NCI-H146 (cell line): ENCODE results near the gene TSHB.
"Not testable (repeated sequence)": the region's sequence is repeated elsewhere in the genome, so short reads cannot be mapped to it uniquely, and the experiment has no call there.

ENCODE experiments used
- DNase-seq: peaks from one replicate; lab custom pipeline; 2025; lab: John Stamatoyannopoulos, UW

The TSHB gene

DNA sequence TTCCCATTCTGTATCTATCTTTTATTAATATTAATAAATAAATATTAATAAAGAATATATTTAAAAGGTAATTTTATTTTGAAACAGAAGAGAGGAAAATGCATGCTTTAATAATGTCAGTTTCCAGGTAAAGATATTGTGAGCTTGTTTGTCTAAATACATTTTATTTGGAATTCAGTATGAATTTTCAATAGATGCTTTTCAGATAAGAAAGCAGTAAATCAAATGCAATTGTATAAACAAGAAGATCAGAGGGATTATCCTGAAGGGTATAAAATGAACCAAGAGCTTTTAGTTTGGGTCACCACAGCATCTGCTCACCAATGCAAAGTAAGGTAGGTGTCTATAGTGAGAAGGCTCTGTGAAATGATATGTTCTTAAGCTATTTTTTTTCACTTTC lies at the start of gene TSHB:
Gene TSHB (plus strand): TSS at position 301 of the 400 bp plus-strand sequence. CDS start 3,537 bp downstream, outside the sequence.
- no peak for DNase-seq

DNA sequence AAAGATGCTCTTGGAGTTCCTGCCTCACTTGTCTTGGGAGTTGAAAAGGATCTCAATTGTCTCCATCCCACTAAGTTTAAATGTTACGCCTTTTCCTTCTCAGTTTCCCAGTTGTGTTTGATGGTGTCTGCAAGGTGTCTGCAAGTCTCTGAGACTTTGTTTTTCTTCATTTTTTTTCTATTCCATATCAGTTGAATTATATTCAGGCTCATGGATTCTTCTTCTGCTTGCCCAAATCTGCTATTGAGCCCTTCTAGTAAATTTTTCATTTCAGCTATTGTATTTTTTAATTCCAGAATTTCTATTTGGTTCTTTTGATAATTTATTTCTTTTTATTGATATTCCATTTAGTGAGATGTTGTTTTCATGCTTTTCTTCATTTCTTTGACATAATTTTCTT lies 47.4 kb upstream of the TSHB start:
- no peak for DNase-seq

DNA sequence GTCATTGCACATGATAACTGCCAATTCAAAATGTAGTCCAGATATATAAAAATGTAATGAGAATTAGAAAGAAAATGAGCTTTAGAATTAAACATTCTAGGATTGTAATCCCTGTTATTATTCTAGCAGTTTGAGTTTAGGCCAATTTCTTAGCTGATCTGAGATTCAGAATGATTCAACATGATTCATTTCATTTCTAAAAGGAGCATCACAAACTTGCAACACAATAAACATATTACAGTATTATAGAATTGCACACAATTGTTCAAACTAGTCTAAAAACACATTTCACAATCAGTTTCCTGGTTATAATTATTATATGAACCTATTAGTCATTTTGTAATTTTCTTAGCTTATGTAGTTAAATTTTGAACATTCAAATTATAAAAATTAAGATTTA lies 43.3 kb upstream of the TSHB start:
- DNase-seq = no peak

DNA sequence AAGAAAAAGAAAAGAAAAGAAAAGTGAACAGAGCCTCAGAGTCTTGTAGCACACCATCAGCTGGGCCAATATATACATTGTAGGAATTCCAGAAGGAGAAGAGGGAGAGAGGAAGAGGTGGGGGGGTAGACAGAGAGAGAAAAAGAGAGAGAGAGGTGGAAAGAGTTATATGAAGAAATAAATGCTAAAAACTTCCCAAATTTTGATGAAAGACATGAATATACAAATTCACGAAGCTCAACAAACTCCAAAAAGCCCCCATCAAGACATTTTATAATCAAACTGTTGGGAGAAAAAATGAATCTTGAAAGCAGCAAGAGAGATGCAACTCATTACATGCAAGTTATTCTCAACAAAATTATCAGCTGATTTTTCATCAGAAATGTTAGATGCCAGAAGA lies 41.5 kb upstream of the TSHB start:
- DNase-seq = no peak

DNA sequence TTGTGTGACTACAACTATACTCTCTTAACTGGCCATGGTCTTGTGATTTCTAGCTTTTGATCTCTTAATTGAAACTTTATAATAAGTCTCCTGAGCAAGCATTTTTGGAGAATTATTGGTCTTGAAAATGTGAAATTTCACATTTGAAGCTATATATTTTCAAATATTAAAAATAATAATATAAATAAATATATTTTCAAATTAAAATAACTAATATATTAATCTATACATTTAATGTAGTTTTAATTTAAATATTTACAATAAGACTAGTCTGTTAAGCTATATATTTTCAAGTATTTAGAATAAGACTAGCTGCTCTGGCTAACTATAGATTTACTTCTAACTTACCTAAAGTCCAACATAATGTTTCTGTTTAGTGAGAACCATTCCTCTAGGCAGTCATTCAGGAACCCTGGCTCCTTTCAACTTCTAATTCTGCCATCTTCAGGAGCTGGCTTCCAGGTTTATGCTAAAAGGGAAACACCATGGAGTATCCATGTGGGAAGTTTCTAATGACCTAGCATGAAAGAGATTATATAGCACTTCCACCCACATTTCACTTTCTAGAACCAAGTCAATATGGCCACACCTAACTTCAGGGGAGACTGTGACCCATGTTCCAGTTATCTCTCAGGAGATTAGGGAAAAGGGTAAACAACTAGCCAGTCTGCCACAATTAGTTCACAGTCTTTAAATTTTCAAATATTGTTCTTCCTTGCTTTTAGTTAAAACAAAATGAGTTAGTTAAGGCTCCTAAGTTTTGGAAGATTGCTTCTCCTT lies 31.9 kb upstream of the TSHB start:
- no peak for DNase-seq

DNA sequence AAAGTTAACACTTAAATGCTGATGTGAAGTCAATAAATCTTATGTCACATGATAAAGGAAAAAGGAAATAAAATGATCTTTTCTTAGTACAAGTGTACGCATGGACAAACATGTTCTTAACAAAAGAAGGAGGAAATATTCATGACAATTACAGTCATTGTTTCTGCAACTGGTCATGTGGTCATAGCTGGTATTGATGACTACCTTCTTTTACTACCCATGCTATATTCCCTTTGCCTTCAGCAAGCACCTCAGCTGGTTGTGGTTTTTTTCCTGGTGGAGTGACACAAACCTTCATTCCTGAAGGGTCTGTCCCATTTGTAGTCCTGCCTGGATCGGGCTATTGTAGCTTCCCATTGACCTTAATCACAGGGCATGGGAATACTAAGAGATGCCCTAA lies 23.4 kb upstream of the TSHB start:
- no peak for DNase-seq

DNA sequence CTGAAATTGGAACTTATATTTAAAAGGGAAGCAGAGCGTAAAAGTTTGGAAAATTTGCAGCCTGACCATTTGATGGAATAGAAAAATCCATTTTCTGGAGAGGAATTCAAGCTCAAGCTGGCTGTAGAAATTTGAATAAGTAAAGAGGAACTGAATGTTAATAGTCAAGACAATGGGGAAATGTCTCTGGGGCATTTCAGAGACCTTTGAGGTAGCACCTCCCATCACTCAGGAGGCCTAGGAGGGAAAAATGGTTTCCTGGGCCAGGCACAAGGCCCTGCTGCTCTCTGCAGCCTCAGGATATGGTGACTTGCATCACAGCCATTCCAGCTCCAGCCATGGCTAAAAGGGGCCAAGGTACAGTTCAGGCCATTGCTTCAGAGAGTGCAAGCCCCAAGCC lies 17.6 kb upstream of the TSHB start:
- DNase-seq = no peak

DNA sequence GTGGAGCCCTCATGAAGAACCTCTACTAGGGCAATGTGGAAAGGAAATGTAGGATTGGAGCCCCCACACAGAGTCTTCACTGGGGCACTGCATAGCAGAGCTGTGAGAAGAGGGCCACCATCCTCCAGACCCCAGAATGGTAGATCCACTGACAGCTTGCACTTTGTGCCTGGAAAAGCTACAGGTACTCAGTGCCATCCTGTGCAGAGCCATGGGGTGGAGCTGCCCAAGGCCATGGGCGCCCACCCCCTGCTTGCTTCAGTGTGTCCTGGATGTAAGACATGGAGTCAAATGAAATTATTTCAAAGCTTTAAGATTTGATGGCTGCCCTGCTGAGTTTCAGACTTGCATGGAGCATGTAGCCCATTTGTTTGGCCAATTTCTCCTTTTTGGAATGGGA lies 17.2 kb upstream of the TSHB start:
- DNase-seq = no peak

DNA sequence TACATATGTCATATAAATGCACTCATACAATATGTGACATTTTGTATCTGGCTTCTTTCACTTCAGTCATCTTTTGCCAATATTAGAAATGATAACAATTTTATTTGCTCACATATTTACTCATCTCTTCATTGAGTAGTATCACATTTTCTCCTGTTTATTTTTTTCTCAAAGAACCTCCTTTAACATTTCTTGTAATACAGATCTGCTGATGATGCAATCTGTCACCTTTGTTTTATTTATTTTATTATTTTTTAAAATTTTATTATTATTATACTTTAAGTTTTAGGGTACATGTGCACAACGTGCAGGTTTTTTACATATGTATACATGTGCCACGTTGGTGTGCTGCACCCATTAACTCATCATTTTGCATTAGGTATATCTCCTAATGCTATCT lies 15.8 kb upstream of the TSHB start:
- DNase-seq = no peak

DNA sequence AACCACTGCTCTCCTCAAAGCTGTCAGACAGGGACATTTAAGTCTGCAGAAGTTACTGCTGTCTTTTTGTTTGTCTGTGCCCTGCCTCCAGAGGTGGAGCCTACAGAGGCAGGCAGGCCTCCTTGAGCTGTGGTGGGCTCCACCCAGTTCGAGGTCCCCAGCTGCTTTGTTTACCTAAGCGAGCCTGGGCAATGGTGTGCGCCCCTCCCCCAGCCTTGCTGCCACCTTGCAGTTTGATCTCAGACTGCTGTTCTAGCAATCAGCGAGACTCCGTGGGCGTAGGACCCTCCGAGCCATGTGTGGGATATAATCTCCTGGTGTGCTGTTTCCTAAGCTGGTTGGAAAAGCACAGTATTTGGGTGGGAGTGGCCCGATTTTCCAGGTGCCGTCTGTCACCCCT lies 10.1 kb upstream of the TSHB start:
- DNase-seq = not testable (repeated sequence)

DNA sequence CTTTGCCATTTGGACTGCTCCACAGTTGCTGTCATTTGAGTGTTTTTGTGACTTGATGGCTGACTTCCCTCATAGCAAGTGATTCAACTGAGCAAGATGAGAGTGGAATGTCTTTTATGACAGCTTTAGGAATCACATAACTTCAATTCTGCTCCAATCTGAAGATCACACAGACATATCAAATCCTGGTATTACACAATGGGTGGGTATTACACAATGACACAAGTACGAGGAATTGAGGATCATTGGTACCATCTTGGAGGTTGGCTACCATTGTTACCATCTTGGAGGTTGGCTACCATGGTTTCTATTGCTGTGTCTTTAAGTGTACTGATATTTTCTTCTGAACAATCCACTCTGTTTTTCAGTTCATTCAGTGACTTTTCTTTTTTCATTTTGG lies 8.5 kb upstream of the TSHB start:
- DNase-seq = no peak

DNA sequence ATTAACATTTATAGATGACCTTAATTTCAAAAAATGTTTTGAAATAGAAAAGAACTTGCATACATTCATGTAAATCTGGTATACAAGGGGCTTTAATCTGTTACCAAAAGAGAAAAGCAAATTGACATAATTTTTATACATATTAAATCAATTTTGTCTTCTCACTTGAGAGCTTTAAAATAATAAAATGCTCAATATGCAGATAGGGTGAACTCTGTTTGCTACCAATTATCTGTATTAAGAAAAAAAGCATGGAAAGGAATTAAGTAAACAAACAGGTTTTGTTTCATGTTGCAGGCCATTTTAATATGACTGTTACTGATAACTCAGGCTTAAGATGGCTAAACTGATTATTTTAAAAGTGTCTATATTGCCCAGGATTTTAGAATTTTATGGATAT lies 6.0 kb upstream of the TSHB start:
- no peak for DNase-seq

DNA sequence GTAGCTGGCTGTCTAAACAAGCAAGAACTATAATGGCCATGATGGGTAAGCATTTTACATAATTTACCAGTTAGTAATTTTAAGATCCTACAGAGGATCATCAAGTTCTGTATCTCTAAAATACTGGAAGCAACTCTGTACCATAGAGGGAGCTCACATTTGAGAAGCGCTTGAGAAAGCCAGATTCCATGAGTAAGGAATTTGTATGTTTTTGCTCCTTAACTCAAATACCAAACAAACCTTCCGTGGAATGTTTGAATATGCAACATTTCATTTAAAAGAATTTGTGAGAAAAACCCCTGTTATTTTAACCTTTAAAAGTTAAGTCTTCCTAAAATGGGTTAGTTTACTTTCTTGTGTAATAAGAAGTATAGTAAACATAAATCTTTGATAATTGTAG lies 2.0 kb downstream of the TSHB start:
- no peak for DNase-seq

DNA sequence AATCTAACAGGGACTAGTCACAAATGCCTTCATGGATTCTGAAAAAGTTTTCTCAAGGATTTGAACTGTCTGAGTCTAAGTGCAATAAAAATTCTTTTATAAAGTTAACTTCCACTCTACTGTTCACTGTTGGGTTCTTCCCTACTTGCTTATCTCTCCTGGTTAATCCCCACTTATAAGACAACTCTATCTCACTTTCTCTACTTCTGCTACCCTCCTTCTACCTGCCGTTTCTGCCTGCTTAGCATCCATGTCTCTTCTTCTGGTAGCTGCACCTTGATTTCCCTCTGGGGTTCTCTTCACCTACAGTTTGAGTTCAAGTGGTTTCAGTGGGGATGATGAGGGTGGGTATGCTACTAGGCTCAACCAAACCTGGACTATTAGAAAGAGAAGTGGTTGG lies 6.0 kb downstream of the TSHB start:
- no peak for DNase-seq

DNA sequence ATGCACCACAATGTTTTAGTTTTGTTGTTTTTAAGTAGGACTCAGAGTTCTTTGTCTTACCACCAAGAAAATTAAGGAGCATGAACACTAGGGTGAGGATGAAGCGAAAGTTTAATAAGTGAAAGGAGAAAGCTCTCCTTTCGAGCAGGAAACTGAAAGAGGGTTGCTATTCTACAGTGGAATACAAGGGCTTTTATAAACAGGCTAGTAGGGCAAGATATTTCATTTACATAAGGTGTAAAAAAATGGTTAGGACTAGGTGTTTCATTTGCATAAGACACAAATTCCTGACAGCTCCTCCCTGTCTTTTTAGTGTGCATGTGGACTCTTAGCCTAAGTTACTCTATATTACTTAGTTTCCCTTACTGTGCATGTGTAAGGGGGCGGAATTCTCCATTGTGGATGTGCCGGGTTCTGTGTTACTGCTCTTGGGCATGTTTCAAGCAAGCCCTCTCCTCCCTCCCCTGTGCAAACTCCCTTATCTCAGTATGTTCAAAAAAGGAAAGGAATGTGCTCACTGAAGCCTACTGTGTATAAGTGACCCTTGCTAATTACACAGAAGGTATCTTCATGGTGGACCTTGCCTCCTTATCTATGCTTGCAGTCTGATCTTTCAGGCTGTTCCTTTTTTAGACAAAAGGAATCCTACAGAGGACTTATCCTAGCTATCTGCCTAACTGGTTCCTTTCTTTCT lies 7.3 kb downstream of the TSHB start:
- DNase-seq = no peak

DNA sequence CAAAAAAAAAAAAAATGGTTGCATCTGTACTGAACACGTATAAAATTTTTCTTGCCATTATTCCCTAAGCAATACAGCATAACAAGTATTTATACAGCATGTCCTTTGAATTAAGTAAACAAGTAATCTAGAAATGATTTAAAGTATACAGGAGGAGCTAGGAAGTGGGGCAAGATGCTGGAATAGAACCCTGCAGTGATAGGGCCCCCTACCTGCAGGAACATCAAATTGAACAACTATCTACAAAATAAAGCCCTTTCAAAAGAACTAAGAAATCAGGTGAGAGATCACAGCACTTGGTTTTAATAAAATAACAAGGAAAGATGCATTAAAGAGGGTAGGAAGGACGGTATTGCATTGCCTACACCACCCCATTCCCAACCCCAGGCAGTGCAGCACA lies 10.9 kb downstream of the TSHB start:
- DNase-seq = no peak

DNA sequence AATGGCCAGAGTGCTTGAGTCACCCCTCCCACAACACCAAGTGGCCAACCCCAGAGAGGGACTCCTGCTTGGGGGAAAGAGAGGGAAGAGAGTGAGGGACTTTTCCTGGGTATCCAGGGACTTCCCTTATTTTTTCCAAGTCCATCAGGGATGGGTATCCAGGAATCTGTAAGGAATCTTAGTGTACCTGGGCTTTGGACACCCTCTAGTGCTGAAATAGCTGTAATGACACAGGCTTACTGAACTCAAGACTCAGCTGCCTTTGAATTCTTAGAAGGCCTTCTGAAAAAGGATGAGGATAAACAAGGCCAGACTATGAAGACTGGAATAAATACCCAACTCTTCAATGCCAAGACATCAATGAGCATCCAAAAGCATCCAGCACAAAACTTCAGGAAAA lies 12.0 kb downstream of the TSHB start:
- no peak for DNase-seq

DNA sequence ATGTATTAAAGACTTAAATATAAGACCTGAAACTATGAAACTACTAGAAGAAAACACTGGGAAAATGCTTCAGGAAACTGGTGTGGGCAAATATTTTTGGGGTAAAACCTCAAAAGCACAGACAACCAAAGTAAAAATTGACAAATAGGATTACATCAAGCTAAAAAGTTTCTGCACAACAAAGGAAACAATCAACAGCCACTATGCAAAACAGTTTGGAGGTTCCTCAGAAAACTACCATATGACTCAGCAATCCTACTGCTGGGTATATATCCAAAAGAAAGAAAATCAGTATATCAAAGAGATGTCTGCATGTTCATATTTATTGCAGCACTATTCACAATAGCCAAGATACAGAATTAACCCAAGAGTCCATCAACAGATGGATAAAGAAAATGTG lies 17.1 kb downstream of the TSHB start:
- DNase-seq = no peak

DNA sequence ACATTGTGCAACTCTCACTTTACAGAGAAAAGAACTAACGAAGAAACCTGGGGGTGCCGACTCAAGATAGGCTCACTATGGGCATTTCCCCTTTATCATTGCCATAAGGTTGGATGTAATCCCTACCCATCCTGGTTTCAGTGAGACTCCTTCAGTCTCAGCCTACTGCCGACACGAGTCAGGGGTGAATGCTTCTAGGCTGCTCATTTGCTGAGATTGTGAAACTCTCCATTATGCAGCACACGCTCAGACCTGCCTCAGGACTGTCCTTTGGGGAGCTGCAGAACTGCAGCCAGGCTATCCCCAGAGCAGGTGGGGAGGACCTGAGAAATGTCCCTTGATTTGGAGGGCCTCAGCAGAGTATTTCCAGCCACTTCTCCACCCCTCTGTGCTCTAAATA lies 22.2 kb downstream of the TSHB start:
- DNase-seq = no peak

DNA sequence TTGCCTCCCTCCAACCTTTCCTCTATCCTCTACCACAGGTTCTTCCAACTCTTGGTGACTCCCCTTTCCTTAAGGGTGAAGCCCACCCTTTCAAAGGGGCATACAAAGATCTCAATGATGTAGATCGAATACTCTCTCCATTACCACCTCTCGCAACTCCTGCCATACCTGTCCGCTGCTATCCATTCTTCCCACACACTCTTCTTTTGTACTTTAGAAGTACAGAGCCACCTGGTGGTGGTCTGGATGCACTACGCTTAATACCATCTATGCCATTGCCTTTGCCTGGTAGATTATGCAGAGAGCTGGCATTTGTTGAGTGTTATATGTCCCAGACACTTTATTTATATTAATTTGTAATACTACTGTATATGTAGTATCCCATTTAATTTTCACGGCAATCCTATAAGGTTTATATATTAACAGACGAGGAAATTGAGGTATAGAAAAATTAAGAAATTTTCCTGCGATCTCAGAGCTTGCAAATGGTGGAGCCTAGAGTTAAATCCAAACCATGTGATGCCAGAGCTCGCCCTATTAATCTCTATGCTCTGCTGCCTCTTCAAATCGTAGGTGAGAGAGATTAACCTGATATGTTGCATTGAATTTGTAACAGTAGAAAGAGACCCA lies 22.9 kb downstream of the TSHB start:
- DNase-seq = peak; percentile 63

DNA sequence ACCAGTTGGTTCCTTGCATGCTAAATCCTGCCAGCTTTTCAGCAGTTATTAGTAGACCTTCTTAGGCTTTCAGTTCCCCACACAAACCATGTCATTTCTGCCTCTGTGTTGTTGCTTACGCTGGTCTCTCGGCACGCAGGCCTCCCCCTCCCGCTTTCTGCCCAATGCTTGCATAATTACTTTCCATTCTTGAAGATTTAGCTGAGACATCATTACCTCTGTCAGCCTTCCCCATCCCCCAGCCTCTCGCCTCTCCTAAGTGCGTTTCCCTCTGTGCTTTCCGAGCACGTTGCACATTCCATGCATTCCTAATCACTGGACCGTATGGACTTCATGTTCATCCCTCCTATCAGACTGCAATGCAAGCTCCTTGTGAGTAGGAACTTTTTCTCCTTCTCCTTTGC lies 26.8 kb downstream of the TSHB start:
- DNase-seq = no peak

DNA sequence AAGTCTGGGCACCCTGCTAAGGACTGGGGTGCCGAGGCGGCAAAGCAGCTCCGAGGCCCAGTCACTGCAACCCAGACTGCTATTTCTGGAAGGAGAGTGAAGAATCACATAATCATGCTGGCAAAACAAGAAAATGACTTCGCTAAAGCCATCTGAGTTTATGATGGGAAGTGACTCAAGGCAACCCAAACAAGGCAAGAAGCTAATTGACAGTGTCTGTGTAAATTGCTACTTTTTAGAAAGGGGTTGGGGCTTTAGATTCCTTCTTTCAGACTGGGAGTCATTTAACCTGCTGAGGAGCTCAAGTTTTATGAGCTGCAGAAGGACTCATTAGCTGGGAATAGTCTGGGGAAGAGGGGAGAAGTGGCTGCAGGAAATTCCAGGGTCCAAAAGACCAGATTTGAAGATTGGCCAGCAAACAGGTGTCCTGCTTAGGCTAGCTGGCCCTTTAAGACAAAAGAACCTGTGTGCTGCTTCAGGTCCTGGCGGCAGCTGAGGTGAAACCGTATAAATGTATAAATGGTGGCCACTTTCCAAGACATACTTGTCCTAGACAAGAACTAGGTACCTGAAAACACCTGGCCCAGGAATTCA lies 28.1 kb downstream of the TSHB start:
- no peak for DNase-seq

DNA sequence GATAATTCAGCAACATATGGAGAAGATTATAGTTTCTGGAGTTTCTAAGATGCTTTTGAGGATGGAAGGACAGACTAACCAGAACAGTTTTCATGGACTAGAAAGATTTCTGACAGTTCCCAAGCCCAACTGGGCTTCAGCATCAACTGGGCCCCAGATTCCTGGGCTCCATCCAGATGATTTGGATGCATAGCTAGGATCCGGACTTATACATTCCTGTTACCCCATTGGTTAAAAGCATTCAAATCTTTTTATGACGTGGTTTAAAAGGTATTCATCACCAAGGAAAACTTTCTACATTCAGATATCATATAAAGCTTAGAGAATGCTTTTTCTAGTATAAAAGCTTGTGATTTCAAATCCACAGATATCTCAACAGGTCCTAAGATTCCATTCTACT lies 29.7 kb downstream of the TSHB start:
- no peak for DNase-seq
